GM23338 (cell line): Measurements from ENCODE around the gene STIM2.

Experiments
- CREB1 ChIP-seq: fragments of 250-450 bp; sonication (Bioruptor Pico); IDR thresholded peaks from 2 replicates; pipeline ENCODE4 v1.5.0; 2020; ENCODE audit warnings: low read depth, mild to moderate bottlenecking, moderate library complexity
- CTCF ChIP-seq, 2 experiments: fragments of 200-600 bp in 1 of 2; sonication (generic) in 1 of 2; conservative IDR thresholded peaks; 2 replicates each; pipeline versions ENCODE4 v1.5.1 to v1.6.1; 2016 to 2017; ENCODE audit warnings: antibody characterized with exemption in 2 of 2, low read depth in 2 of 2, mild to moderate bottlenecking in 2 of 2, moderate library complexity in 1 of 2
- ETS1 ChIP-seq: IDR thresholded peaks from 2 replicates; pipeline ENCODE4 v1.6.1; 2016; ENCODE audit warnings: antibody characterized with exemption
- EZH2 ChIP-seq: fragments of 200-600 bp; sonication (generic); IDR thresholded peaks from one replicate; pipeline ENCODE4 v1.8.0; 2017; ENCODE audit warnings: antibody characterized with exemption, mild to moderate bottlenecking, low read depth; ENCODE audit not compliant: unreplicated experiment
- EZH2phosphoT487 ChIP-seq: fragments of 200-600 bp; sonication (generic); IDR thresholded peaks from one replicate; pipeline ENCODE4 v1.8.1; 2018; ENCODE audit warnings: antibody characterized with exemption; ENCODE audit not compliant: unreplicated experiment
- JUNB ChIP-seq: IDR thresholded peaks from one replicate; pipeline ENCODE4 v1.6.1; 2016; ENCODE audit warnings: antibody characterized with exemption; ENCODE audit not compliant: unreplicated experiment
- NANOG ChIP-seq: IDR thresholded peaks from 2 replicates; pipeline ENCODE4 v1.6.1; 2016; ENCODE audit warnings: antibody characterized with exemption, borderline replicate concordance
- POLR2AphosphoS5 ChIP-seq: IDR thresholded peaks from 2 replicates; pipeline ENCODE4 v1.6.1; 2016; ENCODE audit warnings: antibody characterized with exemption, low read depth
- STAT1 ChIP-seq: IDR thresholded peaks from one replicate; pipeline ENCODE4 v1.6.1; 2016; ENCODE audit warnings: antibody characterized with exemption; ENCODE audit not compliant: unreplicated experiment
- ZNF331 ChIP-seq: fragments of 250-450 bp; sonication (Bioruptor Pico); IDR thresholded peaks from 2 replicates; pipeline ENCODE4 v1.5.0; 2020; ENCODE audit warnings: low read depth, mild to moderate bottlenecking, moderate library complexity
- ZNF462 ChIP-seq: fragments of 250-450 bp; sonication (Bioruptor Pico); IDR thresholded peaks from 2 replicates; pipeline ENCODE4 v1.5.0; 2020; ENCODE audit warnings: mild to moderate bottlenecking, moderate library complexity
- TF ChIP-seq, protein P1 (sequence below): IDR thresholded peaks from one replicate; pipeline ENCODE4 v1.6.1; 2018; ENCODE audit warnings: antibody characterized with exemption; ENCODE audit not compliant: unreplicated experiment

- no peak for TF ChIP-seq CTCF (conservative IDR thresholded peaks at IDR 0.05; ENCODE audit: low read depth in 2 of 2)
- TF ChIP-seq, protein P1, sequence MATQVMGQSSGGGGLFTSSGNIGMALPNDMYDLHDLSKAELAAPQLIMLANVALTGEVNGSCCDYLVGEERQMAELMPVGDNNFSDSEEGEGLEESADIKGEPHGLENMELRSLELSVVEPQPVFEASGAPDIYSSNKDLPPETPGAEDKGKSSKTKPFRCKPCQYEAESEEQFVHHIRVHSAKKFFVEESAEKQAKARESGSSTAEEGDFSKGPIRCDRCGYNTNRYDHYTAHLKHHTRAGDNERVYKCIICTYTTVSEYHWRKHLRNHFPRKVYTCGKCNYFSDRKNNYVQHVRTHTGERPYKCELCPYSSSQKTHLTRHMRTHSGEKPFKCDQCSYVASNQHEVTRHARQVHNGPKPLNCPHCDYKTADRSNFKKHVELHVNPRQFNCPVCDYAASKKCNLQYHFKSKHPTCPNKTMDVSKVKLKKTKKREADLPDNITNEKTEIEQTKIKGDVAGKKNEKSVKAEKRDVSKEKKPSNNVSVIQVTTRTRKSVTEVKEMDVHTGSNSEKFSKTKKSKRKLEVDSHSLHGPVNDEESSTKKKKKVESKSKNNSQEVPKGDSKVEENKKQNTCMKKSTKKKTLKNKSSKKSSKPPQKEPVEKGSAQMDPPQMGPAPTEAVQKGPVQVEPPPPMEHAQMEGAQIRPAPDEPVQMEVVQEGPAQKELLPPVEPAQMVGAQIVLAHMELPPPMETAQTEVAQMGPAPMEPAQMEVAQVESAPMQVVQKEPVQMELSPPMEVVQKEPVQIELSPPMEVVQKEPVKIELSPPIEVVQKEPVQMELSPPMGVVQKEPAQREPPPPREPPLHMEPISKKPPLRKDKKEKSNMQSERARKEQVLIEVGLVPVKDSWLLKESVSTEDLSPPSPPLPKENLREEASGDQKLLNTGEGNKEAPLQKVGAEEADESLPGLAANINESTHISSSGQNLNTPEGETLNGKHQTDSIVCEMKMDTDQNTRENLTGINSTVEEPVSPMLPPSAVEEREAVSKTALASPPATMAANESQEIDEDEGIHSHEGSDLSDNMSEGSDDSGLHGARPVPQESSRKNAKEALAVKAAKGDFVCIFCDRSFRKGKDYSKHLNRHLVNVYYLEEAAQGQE = no peak
- no peak for TF ChIP-seq CREB1 (CRISPR knock-in tag)
- TF ChIP-seq POLR2AphosphoS5 = no peak
- TF ChIP-seq ZNF331 (CRISPR knock-in tag) = no peak
- TF ChIP-seq EZH2phosphoT487 = no peak
- TF ChIP-seq EZH2 = no peak
- no peak for TF ChIP-seq STAT1
- TF ChIP-seq ETS1 = no peak
- no peak for TF ChIP-seq NANOG
- TF ChIP-seq JUNB = no peak
- no peak for TF ChIP-seq ZNF462 (CRISPR knock-in tag)
Measured at GRCh38 chr4:27055221-27055760, 194.7 kb downstream of the STIM2 start.
